NCI-H510A treated with DMSO at 0.1 percent for 48 hours (cell line): ENCODE measurements around the gene SBK2.
A peak's percentile ranks its signal among the peaks of the same experiment; 100 is the strongest.
"Not testable (repeated sequence)": the region's sequence is repeated elsewhere in the genome, so short reads cannot be mapped to it uniquely, and the experiment has no call there.

Source experiments
- DNase-seq: peaks from one replicate; lab custom pipeline; 2025; lab: John Stamatoyannopoulos, UW

The SBK2 gene

GRCh38 chr19:55535173-55535964, 1.6 kb downstream of the SBK2 start:
- DNase-seq: no peak

- not testable (repeated sequence) for DNase-seq
Observed at GRCh38 chr19:55534280-55534679, 2.7 kb downstream of the SBK2 start.

- DNase-seq: no peak
Observed at GRCh38 chr19:55530996-55531395, 5.9 kb downstream of the SBK2 start.

- no peak for DNase-seq
Observed at GRCh38 chr19:55529636-55530234, 7.2 kb downstream of the SBK2 start.

GRCh38 chr19:55528030-55528803, 8.7 kb downstream of the SBK2 start:
- DNase-seq: peak; percentile 79

- DNase-seq: no peak
Observed at GRCh38 chr19:55527197-55528029, 9.5 kb downstream of the SBK2 start.

GRCh38 chr19:55526216-55527196, 10.4 kb downstream of the SBK2 start:
- DNase-seq: peak; percentile 73

GRCh38 chr19:55525289-55526101, 11.4 kb downstream of the SBK2 start:
- no peak for DNase-seq

GRCh38 chr19:55520691-55521292, 16.1 kb downstream of the SBK2 start:
- no peak for DNase-seq

GRCh38 chr19:55519451-55520311, 17.3 kb downstream of the SBK2 start:
- no peak for DNase-seq

GRCh38 chr19:55516878-55517620, 19.9 kb downstream of the SBK2 start:
- peak; percentile 72 for DNase-seq

- no peak for DNase-seq
Observed at GRCh38 chr19:55508120-55508519, 28.8 kb downstream of the SBK2 start.

GRCh38 chr19:55504981-55505380, 32.0 kb downstream of the SBK2 start:
- DNase-seq: no peak

- no peak for DNase-seq
Observed at GRCh38 chr19:55504252-55504603, 32.7 kb downstream of the SBK2 start.

GRCh38 chr19:55503502-55504251, 33.3 kb downstream of the SBK2 start:
- DNase-seq: peak; percentile 37

- no peak for DNase-seq
Observed at GRCh38 chr19:55503157-55503501, 33.8 kb downstream of the SBK2 start.
